Measurements from ENCODE around the gene SLC22A23.

Gene SLC22A23

GRCh38 chr6:3421791-3422434 lies 34.9 kb downstream of the SLC22A23 start:
- DNase-seq (ENCODE audit: low read depth), result peak; percentile 61

- DNase-seq (ENCODE audit: low read depth), result no peak
Measured at GRCh38 chr6:3421143-3421542, 35.7 kb downstream of the SLC22A23 start.

GRCh38 chr6:3419624-3420272 lies 37.1 kb downstream of the SLC22A23 start:
- peak; percentile 88 for DNase-seq (ENCODE audit: low read depth)

- no peak for DNase-seq (ENCODE audit: low read depth)
Measured at GRCh38 chr6:3418496-3419060, 38.3 kb downstream of the SLC22A23 start.

GRCh38 chr6:3417473-3417872 lies 39.4 kb downstream of the SLC22A23 start:
- DNase-seq (ENCODE audit: low read depth), result no peak

GRCh38 chr6:3415490-3415889 lies 41.4 kb downstream of the SLC22A23 start:
- DNase-seq (ENCODE audit: low read depth), result no peak

GRCh38 chr6:3415082-3415453 lies 41.8 kb downstream of the SLC22A23 start:
- no peak for DNase-seq (ENCODE audit: low read depth)

GRCh38 chr6:3414327-3415081 lies 42.3 kb downstream of the SLC22A23 start:
- DNase-seq (ENCODE audit: low read depth), result no peak

GRCh38 chr6:3413592-3413991 lies 43.3 kb downstream of the SLC22A23 start:
- DNase-seq (ENCODE audit: low read depth), result no peak

- no peak for DNase-seq (ENCODE audit: low read depth)
Measured at GRCh38 chr6:3412779-3413500, 43.9 kb downstream of the SLC22A23 start.

GRCh38 chr6:3411967-3412778 lies 44.7 kb downstream of the SLC22A23 start:
- DNase-seq (ENCODE audit: low read depth), result no peak

GRCh38 chr6:3410385-3411360 lies 46.2 kb downstream of the SLC22A23 start:
- DNase-seq (ENCODE audit: low read depth), result no peak

GRCh38 chr6:3409699-3410384 lies 47.0 kb downstream of the SLC22A23 start:
- DNase-seq (ENCODE audit: low read depth), result no peak

- no peak for DNase-seq (ENCODE audit: low read depth)
Measured at GRCh38 chr6:3408665-3409064, 48.2 kb downstream of the SLC22A23 start.

- no peak for DNase-seq (ENCODE audit: low read depth)
Measured at GRCh38 chr6:3407840-3408239, 49.0 kb downstream of the SLC22A23 start.

GRCh38 chr6:3406891-3407809 lies 49.7 kb downstream of the SLC22A23 start:
- no peak for DNase-seq (ENCODE audit: low read depth)

- no peak for DNase-seq (ENCODE audit: low read depth)
Measured at GRCh38 chr6:3406362-3406821, 50.5 kb downstream of the SLC22A23 start.

GRCh38 chr6:3405679-3406078 lies 51.2 kb downstream of the SLC22A23 start:
- DNase-seq (ENCODE audit: low read depth), result peak; percentile 91
